Mammary epithelial cell (primary cell): ENCODE measurements around the gene ITGB2.

Experiments
- CTCF ChIP-seq, 2 donors: IDR thresholded peaks in 1 of 2; conservative IDR thresholded peaks in 1 of 2; 2 replicates each; pipeline ENCODE4 v1.5.1; 2011 to 2012; ENCODE audit warnings: inconsistent platforms in 2 of 2, low read length in 2 of 2, mild to moderate bottlenecking in 2 of 2, control low read depth in 1 of 2, low read depth in 1 of 2; ENCODE audit not compliant: insufficient read depth in 1 of 2; ENCODE audit errors: extremely low read depth in 1 of 2
- EZH2 ChIP-seq: IDR thresholded peaks from 2 replicates; pipeline ENCODE4 v1.6.1; 2012; ENCODE audit warnings: low read length, inconsistent platforms, borderline replicate concordance

GRCh38 chr21:44897326-44898010, 23.2 kb downstream of the ITGB2 start:
- TF ChIP-seq CTCF (conservative IDR thresholded peaks at IDR 0.05 in 1 of 2, IDR thresholded peaks at IDR 0.05 in 1 of 2; ENCODE audit: extremely low read depth in 1 of 2, insufficient read depth in 1 of 2, low read depth in 1 of 2, low read length in 2 of 2) = no peak
- TF ChIP-seq EZH2 = no peak
